GM12872 (cell line): Measurements from ENCODE around the gene RBM27.

ENCODE experiments used
- TF ChIP-seq, protein P1 (sequence below): IDR thresholded peaks from 3 replicates; pipeline ENCODE4 v1.5.1; 2011; ENCODE audit warnings: low read depth, mild to moderate bottlenecking, low read length, moderate library complexity; ENCODE audit not compliant: insufficient read depth

RBM27 gene

DNA sequence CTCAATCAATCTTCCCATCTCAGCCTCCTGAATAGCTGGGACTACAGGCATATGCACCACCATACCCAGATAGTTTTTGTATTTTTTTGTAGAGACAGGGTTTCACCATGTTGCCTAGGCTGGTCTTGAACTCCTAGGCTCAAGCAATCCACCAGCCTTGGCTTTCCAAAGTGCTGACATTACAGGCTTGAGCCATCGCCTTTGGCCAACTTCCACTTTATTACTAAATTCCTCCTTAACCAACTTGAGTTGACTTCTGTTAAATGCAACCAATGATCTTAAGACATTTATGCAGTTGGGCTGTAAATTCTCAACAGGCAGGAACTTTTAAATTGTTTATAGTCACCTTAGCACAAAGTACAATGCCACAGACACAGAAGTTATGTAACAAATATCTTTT, 23.7 kb upstream of the RBM27 start:
- TF ChIP-seq, protein P1, sequence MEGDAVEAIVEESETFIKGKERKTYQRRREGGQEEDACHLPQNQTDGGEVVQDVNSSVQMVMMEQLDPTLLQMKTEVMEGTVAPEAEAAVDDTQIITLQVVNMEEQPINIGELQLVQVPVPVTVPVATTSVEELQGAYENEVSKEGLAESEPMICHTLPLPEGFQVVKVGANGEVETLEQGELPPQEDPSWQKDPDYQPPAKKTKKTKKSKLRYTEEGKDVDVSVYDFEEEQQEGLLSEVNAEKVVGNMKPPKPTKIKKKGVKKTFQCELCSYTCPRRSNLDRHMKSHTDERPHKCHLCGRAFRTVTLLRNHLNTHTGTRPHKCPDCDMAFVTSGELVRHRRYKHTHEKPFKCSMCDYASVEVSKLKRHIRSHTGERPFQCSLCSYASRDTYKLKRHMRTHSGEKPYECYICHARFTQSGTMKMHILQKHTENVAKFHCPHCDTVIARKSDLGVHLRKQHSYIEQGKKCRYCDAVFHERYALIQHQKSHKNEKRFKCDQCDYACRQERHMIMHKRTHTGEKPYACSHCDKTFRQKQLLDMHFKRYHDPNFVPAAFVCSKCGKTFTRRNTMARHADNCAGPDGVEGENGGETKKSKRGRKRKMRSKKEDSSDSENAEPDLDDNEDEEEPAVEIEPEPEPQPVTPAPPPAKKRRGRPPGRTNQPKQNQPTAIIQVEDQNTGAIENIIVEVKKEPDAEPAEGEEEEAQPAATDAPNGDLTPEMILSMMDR = no peak

DNA sequence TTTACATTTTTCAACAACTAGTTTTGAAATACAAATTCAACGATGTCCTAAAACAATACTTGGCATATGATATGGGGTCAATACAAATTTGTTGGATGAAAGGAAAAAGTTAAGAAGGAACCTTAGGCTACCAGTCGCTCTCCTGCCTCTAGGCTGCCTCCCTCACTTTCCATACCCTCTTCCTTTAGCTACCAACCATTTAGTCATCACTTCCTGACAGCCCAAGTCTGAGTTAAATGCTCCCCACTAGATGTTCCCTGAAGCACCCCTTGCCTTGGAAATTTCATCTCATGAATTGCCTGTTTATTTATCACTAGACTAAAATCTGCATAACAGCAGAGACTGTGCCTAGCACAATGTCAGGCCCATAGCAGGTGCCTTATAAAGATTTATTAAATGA, 18.2 kb upstream of the RBM27 start:
- TF ChIP-seq, protein P1 = no peak

DNA sequence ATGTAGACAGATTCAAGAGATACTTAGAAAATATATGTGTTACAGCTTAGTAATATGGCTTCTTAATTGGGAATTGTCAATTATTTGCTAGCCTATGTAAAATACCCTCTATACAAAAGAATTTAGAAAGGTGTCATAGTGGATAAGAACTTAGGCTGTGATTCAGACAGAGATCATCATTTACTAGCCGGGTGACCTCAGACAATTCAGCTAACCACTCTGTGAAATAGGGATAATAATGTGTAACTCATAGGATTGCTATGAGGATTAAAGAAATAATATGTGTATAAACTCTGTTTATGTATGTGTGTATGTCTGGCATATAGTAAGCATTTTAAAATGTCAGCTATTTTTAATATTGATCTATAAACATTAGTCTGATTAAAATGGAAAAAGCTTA, 15.0 kb upstream of the RBM27 start:
- TF ChIP-seq, protein P1 = no peak

- TF ChIP-seq, protein P1 = no peak
Measured at GRCh38 chr5:146192571-146193043, 10.8 kb upstream of the RBM27 start.

DNA sequence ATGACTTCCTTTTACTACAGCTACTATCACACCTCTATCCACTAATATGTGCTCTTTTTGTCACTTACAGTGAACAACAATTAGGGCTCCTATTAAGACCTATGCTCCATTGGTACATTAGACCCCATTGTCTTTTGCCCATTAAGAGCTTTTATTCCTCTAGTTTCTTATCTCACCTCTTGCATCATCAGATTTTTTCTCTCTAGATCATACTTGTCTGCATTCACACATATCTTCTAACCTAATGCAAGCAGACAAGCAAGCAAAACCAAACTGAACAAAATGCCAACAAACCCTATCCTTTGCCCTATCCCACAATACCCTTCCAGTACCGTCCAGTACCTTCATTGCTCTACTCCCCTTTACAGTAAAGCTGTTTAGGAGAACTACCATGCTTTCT, 10.1 kb upstream of the RBM27 start:
- TF ChIP-seq, protein P1 = no peak

DNA sequence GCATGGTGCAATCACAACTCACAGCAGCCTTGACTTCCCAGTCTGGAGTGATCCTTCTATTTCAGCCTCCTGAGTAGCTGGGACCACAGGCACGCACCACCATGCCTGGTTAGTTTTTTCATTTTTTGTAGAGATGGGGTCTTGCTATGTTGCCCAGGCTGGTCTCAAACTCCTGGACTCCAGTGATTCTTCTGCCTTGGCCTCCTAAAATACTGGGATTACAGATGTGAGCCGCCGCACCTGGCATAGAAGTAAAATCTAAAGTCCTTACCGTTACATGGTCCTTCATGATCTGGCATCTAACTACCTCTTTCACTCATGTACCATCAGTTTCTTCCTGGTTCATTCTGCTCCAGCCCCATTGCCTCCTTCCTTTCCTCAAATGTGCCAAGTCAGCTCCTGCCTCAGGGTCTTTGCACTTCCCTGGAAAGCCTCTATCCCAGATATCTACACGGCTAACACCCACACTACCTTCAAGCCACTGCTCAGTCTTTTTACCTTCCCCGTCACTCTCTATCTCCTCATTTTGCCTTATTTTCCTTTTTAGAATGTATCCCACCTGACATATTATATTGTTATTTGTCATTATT, 6.9 kb upstream of the RBM27 start:
- TF ChIP-seq, protein P1 = no peak

DNA sequence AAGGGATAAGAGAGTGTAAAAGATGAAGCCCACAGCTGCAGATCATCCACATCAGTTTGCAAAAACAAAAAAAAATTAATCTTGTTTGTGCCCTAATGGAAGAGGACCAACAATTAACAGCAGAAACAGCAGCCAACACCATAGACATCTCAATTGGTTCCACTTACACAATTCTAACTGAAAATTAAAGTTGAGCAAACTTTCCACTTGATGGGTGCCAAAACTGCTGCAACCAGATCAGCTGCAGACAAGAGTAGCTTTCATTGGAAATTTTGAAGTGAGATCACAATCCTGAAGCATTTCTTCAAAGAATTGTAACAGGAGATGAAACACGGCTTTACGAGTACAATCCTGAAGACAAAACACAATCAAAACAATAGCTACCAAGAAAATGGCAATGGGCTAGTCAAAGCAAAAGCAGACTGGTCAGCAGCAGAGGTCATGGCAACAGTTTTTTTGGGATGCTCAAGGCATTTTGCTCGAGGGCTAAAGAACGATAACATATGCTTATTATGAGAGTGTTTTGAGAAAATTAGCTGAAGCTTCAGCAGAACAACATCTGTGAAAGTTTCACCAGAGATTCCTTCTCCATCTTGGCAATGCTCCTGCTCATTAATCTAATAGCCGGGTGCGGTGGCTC, 4.1 kb upstream of the RBM27 start:
- TF ChIP-seq, protein P1 = no peak

DNA sequence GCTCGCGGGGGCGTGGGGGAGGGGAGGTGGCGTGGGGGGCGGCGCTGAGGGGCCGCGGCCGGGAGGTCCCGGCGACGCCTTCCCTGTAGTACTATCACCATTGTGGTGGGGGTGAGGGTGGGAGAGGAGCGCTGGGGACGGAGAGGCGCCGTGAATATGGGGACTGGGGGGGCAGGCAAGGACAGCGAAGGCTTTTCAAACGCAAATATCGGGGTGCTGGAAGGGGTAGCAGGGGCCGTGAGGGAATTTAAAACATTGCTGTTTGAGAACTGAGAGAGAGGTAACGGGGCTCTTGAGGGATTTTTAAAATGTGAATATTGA, 427 bp downstream of the RBM27 start:
- TF ChIP-seq, protein P1 = no peak
